SKM-1 (cell line): ENCODE data around the gene FAM219A.
"Not testable (repeated sequence)": the region's sequence is repeated elsewhere in the genome, so short reads cannot be mapped to it uniquely, and the experiment has no call there.

ENCODE experiments used
- DNase-seq: peaks from one replicate; lab custom pipeline; 2025; ENCODE audit not compliant: unreplicated experiment; lab: John Stamatoyannopoulos, UW

The FAM219A gene

GRCh38 chr9:34363619-34364351, 94.6 kb downstream of the FAM219A start:
- no peak for DNase-seq

GRCh38 chr9:34362614-34363214, 95.7 kb downstream of the FAM219A start:
- no peak for DNase-seq

- not testable (repeated sequence) for DNase-seq
Observed at GRCh38 chr9:34352957-34353356, 105.4 kb downstream of the FAM219A start.

GRCh38 chr9:34352122-34352652, 106.2 kb downstream of the FAM219A start:
- DNase-seq = not testable (repeated sequence)

GRCh38 chr9:34349324-34349723, 109.0 kb downstream of the FAM219A start:
- no peak for DNase-seq
